M059J (cell line): ENCODE measurements around the gene FMNL2. TPM values are rescaled to one million over a fixed set of nuclear protein-coding genes. Genes with fewer than 3 reads are reported as not detected.

ENCODE experiments used
- DNase-seq: peaks from one replicate; pipeline ENCODE4 v3.0.0-alpha.2; 2012; ENCODE audit warnings: low read depth
- total RNA-seq: library from RNA; depleted of rRNA; stranded (reverse); fragments of >200 nt; shearing (Covaris generic); gene quantifications from 2 replicates; pipeline ENCODE4 v1.2.3, GENCODE V29; 2014

The FMNL2 gene
- total RNA-seq, 1 experiment from 2014 or later: 13.2 TPM

- DNase-seq: peak; percentile 50
Measured at GRCh38 chr2:152611458-152612231, 276.7 kb downstream of the FMNL2 start.

- DNase-seq: no peak
Measured at GRCh38 chr2:152613235-152613634, 278.3 kb downstream of the FMNL2 start.

- no peak for DNase-seq
Measured at GRCh38 chr2:152615177-152615576, 280.2 kb downstream of the FMNL2 start.

GRCh38 chr2:152617456-152618192 lies 282.6 kb downstream of the FMNL2 start:
- DNase-seq: no peak

- DNase-seq: no peak
Measured at GRCh38 chr2:152618193-152618564, 283.2 kb downstream of the FMNL2 start.

- DNase-seq: no peak
Measured at GRCh38 chr2:152620208-152620607, 285.2 kb downstream of the FMNL2 start.

GRCh38 chr2:152620985-152621384 lies 286.0 kb downstream of the FMNL2 start:
- no peak for DNase-seq

- DNase-seq: no peak
Measured at GRCh38 chr2:152622219-152622618, 287.2 kb downstream of the FMNL2 start.

- no peak for DNase-seq
Measured at GRCh38 chr2:152623076-152623740, 288.2 kb downstream of the FMNL2 start.

GRCh38 chr2:152623775-152624174 lies 288.8 kb downstream of the FMNL2 start:
- no peak for DNase-seq

GRCh38 chr2:152624805-152625204 lies 289.8 kb downstream of the FMNL2 start:
- peak; percentile 19 for DNase-seq

GRCh38 chr2:152626911-152627339 lies 292.0 kb downstream of the FMNL2 start:
- DNase-seq: no peak

GRCh38 chr2:152627351-152627957 lies 292.5 kb downstream of the FMNL2 start:
- peak; percentile 37 for DNase-seq

GRCh38 chr2:152629202-152629601 lies 294.2 kb downstream of the FMNL2 start:
- DNase-seq: no peak

- DNase-seq: no peak
Measured at GRCh38 chr2:152630466-152630865, 295.5 kb downstream of the FMNL2 start.

GRCh38 chr2:152632736-152633135 lies 297.8 kb downstream of the FMNL2 start:
- DNase-seq: no peak

- peak; percentile 53 for DNase-seq
Measured at GRCh38 chr2:152635635-152636298, 300.8 kb downstream of the FMNL2 start.

- DNase-seq: no peak
Measured at GRCh38 chr2:152637251-152637650, 302.3 kb downstream of the FMNL2 start.

GRCh38 chr2:152638056-152638455 lies 303.1 kb downstream of the FMNL2 start:
- no peak for DNase-seq

GRCh38 chr2:152638590-152638989 lies 303.6 kb downstream of the FMNL2 start:
- DNase-seq: no peak

GRCh38 chr2:152644189-152644873 lies 309.4 kb downstream of the FMNL2 start:
- no peak for DNase-seq
